GM12875 (cell line): Measurements from ENCODE around the gene SOWAHB.

Source experiments
- H3K4me3 ChIP-seq: one replicate; pipeline ENCODE4 v1.5.1; 2011; ENCODE audit warnings: low read depth, low read length, control low read depth
- TF ChIP-seq, protein P1 (sequence below): IDR thresholded peaks from 2 replicates; pipeline ENCODE4 v1.5.1; 2011; ENCODE audit warnings: low read depth, mild to moderate bottlenecking, control low read depth, inconsistent platforms, low read length, moderate library complexity, borderline replicate concordance; ENCODE audit not compliant: insufficient read depth

SOWAHB gene

DNA sequence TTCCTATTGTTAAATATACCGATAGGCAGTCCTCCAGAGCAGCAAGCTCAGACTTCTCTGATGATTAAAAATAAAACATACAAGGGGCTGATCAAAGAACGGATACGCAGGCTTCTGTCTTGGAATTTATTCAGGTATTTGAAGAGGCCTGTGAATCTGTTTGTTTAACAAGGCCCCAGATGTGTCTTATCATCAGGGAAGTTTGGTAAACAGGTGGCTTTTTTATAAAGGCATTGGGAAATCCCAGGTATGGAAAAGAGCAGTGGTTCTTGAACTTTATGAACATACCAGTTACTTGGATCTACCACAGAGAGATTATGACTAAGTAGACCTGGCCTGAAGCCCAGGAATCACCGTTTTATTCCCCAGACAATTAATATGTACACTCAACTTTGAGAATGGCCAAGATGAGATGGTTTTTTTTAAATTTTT, 47.9 kb downstream of the SOWAHB start:
- TF ChIP-seq, protein P1, sequence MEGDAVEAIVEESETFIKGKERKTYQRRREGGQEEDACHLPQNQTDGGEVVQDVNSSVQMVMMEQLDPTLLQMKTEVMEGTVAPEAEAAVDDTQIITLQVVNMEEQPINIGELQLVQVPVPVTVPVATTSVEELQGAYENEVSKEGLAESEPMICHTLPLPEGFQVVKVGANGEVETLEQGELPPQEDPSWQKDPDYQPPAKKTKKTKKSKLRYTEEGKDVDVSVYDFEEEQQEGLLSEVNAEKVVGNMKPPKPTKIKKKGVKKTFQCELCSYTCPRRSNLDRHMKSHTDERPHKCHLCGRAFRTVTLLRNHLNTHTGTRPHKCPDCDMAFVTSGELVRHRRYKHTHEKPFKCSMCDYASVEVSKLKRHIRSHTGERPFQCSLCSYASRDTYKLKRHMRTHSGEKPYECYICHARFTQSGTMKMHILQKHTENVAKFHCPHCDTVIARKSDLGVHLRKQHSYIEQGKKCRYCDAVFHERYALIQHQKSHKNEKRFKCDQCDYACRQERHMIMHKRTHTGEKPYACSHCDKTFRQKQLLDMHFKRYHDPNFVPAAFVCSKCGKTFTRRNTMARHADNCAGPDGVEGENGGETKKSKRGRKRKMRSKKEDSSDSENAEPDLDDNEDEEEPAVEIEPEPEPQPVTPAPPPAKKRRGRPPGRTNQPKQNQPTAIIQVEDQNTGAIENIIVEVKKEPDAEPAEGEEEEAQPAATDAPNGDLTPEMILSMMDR = no peak
- H3K4me3 ChIP-seq = no peak overlapping the region
